Measurements from ENCODE around the gene TMED8. TPM values are rescaled to one million over a fixed set of nuclear protein-coding genes. Genes with fewer than 3 reads are reported as not detected.

TMED8 gene
- total and polyA plus RNA-seq, 2 of the 13 experiments (the other 11 are each of a cell fraction or from before 2014, with no cell fraction given) = 6.0 to 11.7 TPM

DNA sequence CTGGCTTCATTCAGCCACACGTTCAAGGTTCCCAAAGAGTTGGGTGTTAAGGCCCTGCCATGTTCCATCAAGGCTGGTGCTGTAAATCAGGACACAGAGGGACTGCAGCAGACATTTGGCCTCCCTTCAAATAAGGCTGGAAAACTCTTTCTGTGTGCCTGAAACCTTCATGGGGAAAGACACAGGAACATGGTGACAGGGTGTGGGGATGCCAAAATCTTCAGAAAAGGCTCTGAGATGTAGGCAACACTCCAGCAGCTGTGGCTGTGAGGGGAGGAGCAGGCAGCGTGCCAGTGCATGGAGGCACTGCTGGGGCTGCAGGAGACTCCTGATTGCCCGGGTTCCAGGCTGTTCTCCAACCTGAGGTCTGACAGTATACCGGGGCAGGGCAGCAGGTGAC is 71.2 kb downstream of the TMED8 start (continued):
- TF ChIP-seq ISX (CRISPR knock-in tag; conservative IDR thresholded peaks at IDR 0.05) (no peak), U2AF1 (optimal IDR thresholded peaks at IDR 0.05; ENCODE audit: low read depth, low read length) (no peak), PAX8 (CRISPR knock-in tag; IDR thresholded peaks at IDR 0.05; ENCODE audit: borderline replicate concordance) (no peak), GLI4 (CRISPR knock-in tag; IDR thresholded peaks at IDR 0.05; ENCODE audit: borderline replicate concordance) (no peak), NFATC3 (CRISPR knock-in tag; IDR thresholded peaks at IDR 0.05) (no peak), ZNF317 (CRISPR knock-in tag; IDR thresholded peaks at IDR 0.05) (no peak)
- TF ChIP-seq, protein P1, sequence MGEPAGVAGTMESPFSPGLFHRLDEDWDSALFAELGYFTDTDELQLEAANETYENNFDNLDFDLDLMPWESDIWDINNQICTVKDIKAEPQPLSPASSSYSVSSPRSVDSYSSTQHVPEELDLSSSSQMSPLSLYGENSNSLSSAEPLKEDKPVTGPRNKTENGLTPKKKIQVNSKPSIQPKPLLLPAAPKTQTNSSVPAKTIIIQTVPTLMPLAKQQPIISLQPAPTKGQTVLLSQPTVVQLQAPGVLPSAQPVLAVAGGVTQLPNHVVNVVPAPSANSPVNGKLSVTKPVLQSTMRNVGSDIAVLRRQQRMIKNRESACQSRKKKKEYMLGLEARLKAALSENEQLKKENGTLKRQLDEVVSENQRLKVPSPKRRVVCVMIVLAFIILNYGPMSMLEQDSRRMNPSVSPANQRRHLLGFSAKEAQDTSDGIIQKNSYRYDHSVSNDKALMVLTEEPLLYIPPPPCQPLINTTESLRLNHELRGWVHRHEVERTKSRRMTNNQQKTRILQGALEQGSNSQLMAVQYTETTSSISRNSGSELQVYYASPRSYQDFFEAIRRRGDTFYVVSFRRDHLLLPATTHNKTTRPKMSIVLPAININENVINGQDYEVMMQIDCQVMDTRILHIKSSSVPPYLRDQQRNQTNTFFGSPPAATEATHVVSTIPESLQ (CRISPR knock-in tag; conservative IDR thresholded peaks at IDR 0.05) = no peak
- TF ChIP-seq, protein P2, sequence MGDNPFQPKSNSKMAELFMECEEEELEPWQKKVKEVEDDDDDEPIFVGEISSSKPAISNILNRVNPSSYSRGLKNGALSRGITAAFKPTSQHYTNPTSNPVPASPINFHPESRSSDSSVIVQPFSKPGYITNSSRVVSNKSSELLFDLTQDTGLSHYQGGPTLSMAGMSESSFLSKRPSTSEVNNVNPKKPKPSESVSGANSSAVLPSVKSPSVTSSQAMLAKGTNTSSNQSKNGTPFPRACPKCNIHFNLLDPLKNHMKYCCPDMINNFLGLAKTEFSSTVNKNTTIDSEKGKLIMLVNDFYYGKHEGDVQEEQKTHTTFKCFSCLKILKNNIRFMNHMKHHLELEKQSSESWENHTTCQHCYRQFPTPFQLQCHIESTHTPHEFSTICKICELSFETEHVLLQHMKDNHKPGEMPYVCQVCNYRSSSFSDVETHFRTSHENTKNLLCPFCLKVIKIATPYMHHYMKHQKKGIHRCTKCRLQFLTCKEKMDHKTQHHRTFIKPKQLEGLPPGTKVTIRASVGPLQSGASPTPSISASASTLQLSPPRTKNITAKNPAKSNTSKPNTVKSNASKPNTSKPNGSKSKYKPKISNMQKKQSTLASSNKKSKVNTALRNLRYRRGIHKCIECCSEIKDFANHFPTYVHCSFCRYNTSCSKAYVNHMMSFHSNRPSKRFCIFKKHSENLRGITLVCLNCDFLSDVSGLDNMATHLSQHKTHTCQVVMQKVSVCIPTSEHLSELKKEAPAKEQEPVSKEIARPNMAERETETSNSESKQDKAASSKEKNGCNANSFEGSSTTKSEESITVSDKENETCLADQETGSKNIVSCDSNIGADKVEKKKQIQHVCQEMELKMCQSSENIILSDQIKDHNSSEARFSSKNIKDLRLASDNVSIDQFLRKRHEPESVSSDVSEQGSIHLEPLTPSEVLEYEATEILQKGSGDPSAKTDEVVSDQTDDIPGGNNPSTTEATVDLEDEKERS (CRISPR knock-in tag; IDR thresholded peaks at IDR 0.05) = no peak
